B cell (primary cell): Measurements from ENCODE around the gene NEGR1. TPM values are rescaled to one million over a fixed set of nuclear protein-coding genes. Genes with fewer than 3 reads are reported as not detected.

Source experiments
- ATAC-seq: fragments of 200-7000 bp; cut with Tn5 transposase; one replicate; pipeline ENCODE4 v1.10.0; 2021; ENCODE audit warnings: low read depth, mild to moderate bottlenecking, moderate number of reproducible peaks, moderate library complexity
- CTCF ChIA-PET: fragments of 350-600 bp; sonication (Branson Sonifier 250); formaldehyde crosslinking; loops from one replicate; lab custom pipeline; 2021; ENCODE audit warnings: antibody characterized with exemption, inconsistent platforms; lab: Charles Lee
- POLR2A ChIA-PET: fragments of 350-600 bp; sonication (Branson Sonifier 250); formaldehyde crosslinking; loops from one replicate; lab custom pipeline; 2021; ENCODE audit warnings: antibody characterized with exemption; lab: Charles Lee
- DNase-seq: peaks from one replicate; pipeline ENCODE4 v3.0.0; 2013
- H2AFZ ChIP-seq: 2 replicates; pipeline ENCODE4 v1.6.1; 2012; ENCODE audit warnings: mild to moderate bottlenecking, low read depth, low read length; ENCODE audit not compliant: insufficient read depth, poor library complexity, severe bottlenecking
- H3K27ac ChIP-seq, 2 donors: 1 replicate in 1 of 2; 2 replicates in 1 of 2; pipeline ENCODE4 v1.5.1; 2012 to 2013; ENCODE audit warnings: low read length in 2 of 2, mild to moderate bottlenecking in 2 of 2, moderate library complexity in 1 of 2
- H3K27me3 ChIP-seq, 4 experiments: fragments of 200-600 bp in 1 of 4; sonication (generic) in 1 of 4; replicated peaks in 1 of 4; 1 replicate in 2 of 4; 2 replicates in 2 of 4; pipeline versions ENCODE4 v1.6.1 to v1.7.0; 2013 to 2016; ENCODE audit warnings: low read length in 3 of 4, mild to moderate bottlenecking in 2 of 4, mixed read lengths in 1 of 4, moderate library complexity in 1 of 4; ENCODE audit not compliant: insufficient read depth in 4 of 4, control insufficient read depth in 3 of 4; ENCODE audit errors: control extremely low read depth in 1 of 4
- H3K36me3 ChIP-seq, 2 experiments: replicated peaks in 1 of 2; 1 replicate in 1 of 2; 2 replicates in 1 of 2; pipeline versions ENCODE4 v1.6.1 to v1.7.1; 2013; ENCODE audit warnings: low read length in 1 of 2; ENCODE audit not compliant: insufficient read depth in 2 of 2, control insufficient read depth in 1 of 2; ENCODE audit errors: control extremely low read depth in 1 of 2, extremely low read depth in 1 of 2
- H3K4me1 ChIP-seq, 2 donors: fragments of 200-600 bp in 1 of 2; sonication (generic) in 1 of 2; 1 replicate in 1 of 2; 2 replicates in 1 of 2; pipeline versions ENCODE4 v1.5.1 to v1.6.1; 2013 to 2017; ENCODE audit warnings: low read length in 2 of 2; ENCODE audit not compliant: control insufficient read depth in 2 of 2, insufficient read depth in 2 of 2
- H3K4me2 ChIP-seq: replicated peaks from 2 replicates; pipeline ENCODE3; 2012; ENCODE audit warnings: mild to moderate bottlenecking, low read depth, low read length; ENCODE audit not compliant: poor library complexity, severe bottlenecking
- H3K4me3 ChIP-seq, 5 experiments: fragments of 200-600 bp in 1 of 5; sonication (generic) in 1 of 5; 1 replicate in 3 of 5; 2 replicates in 2 of 5; pipeline versions ENCODE4 v1.5.1 to v1.7.0; 2011 to 2016; ENCODE audit warnings: low read length in 4 of 5, mild to moderate bottlenecking in 4 of 5, low read depth in 2 of 5, control low read depth in 1 of 5, moderate library complexity in 1 of 5; ENCODE audit not compliant: insufficient read depth in 1 of 5; ENCODE audit errors: control extremely low read depth in 1 of 5, extremely low read depth in 1 of 5
- H3K79me2 ChIP-seq: fragments of 200-600 bp; sonication (generic); one replicate; pipeline ENCODE4 v1.6.0; 2016; ENCODE audit warnings: low read length; ENCODE audit not compliant: control insufficient read depth, insufficient read depth
- H3K9ac ChIP-seq: fragments of 200-600 bp; sonication (generic); 2 replicates; pipeline ENCODE4 v1.6.1; 2017; ENCODE audit warnings: mild to moderate bottlenecking, low read length, moderate library complexity
- H3K9me3 ChIP-seq, 3 donors: one replicate each; pipeline versions ENCODE4 v1.6.1 to v1.7.1; 2013; ENCODE audit warnings: low read length in 2 of 3; ENCODE audit not compliant: control insufficient read depth in 2 of 3, insufficient read depth in 1 of 3; ENCODE audit errors: control extremely low read depth in 1 of 3
- H4K20me1 ChIP-seq: 2 replicates; pipeline ENCODE4 v1.6.0; 2012; ENCODE audit warnings: mild to moderate bottlenecking, low read length; ENCODE audit not compliant: insufficient read depth, control insufficient read depth, poor library complexity, severe bottlenecking
- H3K27ac Mint-ChIP-seq: one replicate; pipeline ENCODE4 v1.8.0; 2021; ENCODE audit warnings: mixed read lengths
- H3K27me3 Mint-ChIP-seq: one replicate; pipeline ENCODE4 v1.8.0; 2021; ENCODE audit warnings: mixed read lengths
- H3K4me1 Mint-ChIP-seq: one replicate; pipeline ENCODE4 v1.8.0; 2021; ENCODE audit warnings: mixed read lengths
- H3K4me3 Mint-ChIP-seq: one replicate; pipeline ENCODE4 v1.8.0; 2021; ENCODE audit warnings: mixed read lengths
- H3K9me3 Mint-ChIP-seq: one replicate; pipeline ENCODE4 v1.8.0; 2022; ENCODE audit warnings: mixed read lengths; ENCODE audit not compliant: insufficient read depth
- CTCF ChIP-seq: fragments of 200-600 bp; IDR thresholded peaks from one replicate; pipeline ENCODE4 v1.8.0; 2022; ENCODE audit warnings: antibody characterized with exemption, mild to moderate bottlenecking
- EZH2 ChIP-seq: IDR thresholded peaks from 2 replicates; pipeline ENCODE4 v1.6.1; 2012; ENCODE audit warnings: borderline replicate concordance, low read depth, mild to moderate bottlenecking, moderate library complexity, low read length; ENCODE audit not compliant: insufficient read depth, poor library complexity, severe bottlenecking
- WGBS: methylation state at CpG from one replicate; pipeline ENCODE4 v1.1.5; 2013; ENCODE audit warnings: missing lambda C conversion rate; ENCODE audit not compliant: insufficient coverage; 5-methylcytosine and 5-hydroxymethylcytosine counted together
- intact Hi-C: fragments of 100-400 bp; cut with micrococcal nuclease; formaldehyde crosslinking; loops from one replicate; pipeline ENCODE4 v1.10.0; 2022
- polyA plus RNA-seq: library from polyadenylated mRNA; depleted of rRNA; stranded (reverse); fragments of >200 nt; gene quantifications from 2 replicates; pipeline ENCODE4 v1.2.3, GENCODE V29; 2012
- total RNA-seq, 2 donors: library from RNA; stranded (reverse); fragments of 120-200 nt in 1 of 2; gene quantifications; 1 replicate in 1 of 2; 2 replicates in 1 of 2; pipeline versions ENCODE4 v1.2.3 to v1.2.4, GENCODE V29; 2013 to 2022

NEGR1 gene
- total and polyA plus RNA-seq, 2 donors (not counting 1 experiment from before 2014, with no cell fraction given) = 0.01 TPM; not detected in 1

- intact Hi-C loops = no loop called here
- Mint-ChIP-seq H3K4me1 (no peaks in the 10 kb centered on the region), H3K4me3 (no peak overlapping the region), H3K27ac (no peak overlapping the region), H3K9me3 (peaks cover 4% of the 10 kb centered on the region), H3K27me3 (no peaks in the 10 kb centered on the region)
- Histone ChIP-seq H3K79me2 (no peaks in the 10 kb centered on the region), H3K9ac (no peak overlapping the region), H4K20me1 (no peaks in the 10 kb centered on the region), H3K4me2 (no peak overlapping the region), H3K27me3 (no peaks in the 10 kb centered on the region), H3K4me1 (no peaks in the 10 kb centered on the region), H2AFZ (no peak overlapping the region), H3K9me3 (no peaks in the 10 kb centered on the region), H3K4me3 (no peak overlapping the region), H3K27ac (no peak overlapping the region), H3K36me3 (no peaks in the 10 kb centered on the region)
- ChIA-PET CTCF (no interaction called here), POLR2A (no interaction called here)
- DNase-seq (no peak), ATAC-seq (no peak)
- TF ChIP-seq EZH2 (no peak), CTCF (no peak)
Measured at GRCh38 chr1:71861022-71861421, 421.3 kb downstream of the NEGR1 start.

GRCh38 chr1:71859806-71860205, 422.5 kb downstream of the NEGR1 start:
- Mint-ChIP-seq H3K4me1 (no peaks in the 10 kb centered on the region), H3K27me3 (no peaks in the 10 kb centered on the region), H3K9me3 (peaks cover 4% of the 10 kb centered on the region), H3K27ac (no peak overlapping the region), H3K4me3 (no peak overlapping the region)
- Histone ChIP-seq H3K27me3 (no peaks in the 10 kb centered on the region), H3K4me3 (no peak overlapping the region), H3K4me1 (no peaks in the 10 kb centered on the region), H3K4me2 (no peak overlapping the region), H3K36me3 (no peaks in the 10 kb centered on the region), H3K79me2 (no peaks in the 10 kb centered on the region), H2AFZ (no peak overlapping the region), H3K27ac (no peak overlapping the region), H4K20me1 (no peaks in the 10 kb centered on the region), H3K9ac (no peak overlapping the region), H3K9me3 (no peaks in the 10 kb centered on the region)
- ATAC-seq = no peak
- ChIA-PET CTCF (no interaction called here), POLR2A (no interaction called here)
- DNase-seq = no peak
- WGBS = no CpG with 5 or more reads among the region's 2 CpGs
- TF ChIP-seq CTCF = no peak
- TF ChIP-seq EZH2 = no peak
- intact Hi-C loops = no loop called here
